HG03378 (cell line): ENCODE results near the gene MGMT.

ENCODE experiments used
- ATAC-seq: cut with Tn5 transposase; IDR thresholded peaks from one replicate; pipeline ENCODE4 v1.9.1; 2021; ENCODE audit warnings: mild to moderate bottlenecking, moderate library complexity; ENCODE audit not compliant: unreplicated experiment

Gene MGMT

DNA sequence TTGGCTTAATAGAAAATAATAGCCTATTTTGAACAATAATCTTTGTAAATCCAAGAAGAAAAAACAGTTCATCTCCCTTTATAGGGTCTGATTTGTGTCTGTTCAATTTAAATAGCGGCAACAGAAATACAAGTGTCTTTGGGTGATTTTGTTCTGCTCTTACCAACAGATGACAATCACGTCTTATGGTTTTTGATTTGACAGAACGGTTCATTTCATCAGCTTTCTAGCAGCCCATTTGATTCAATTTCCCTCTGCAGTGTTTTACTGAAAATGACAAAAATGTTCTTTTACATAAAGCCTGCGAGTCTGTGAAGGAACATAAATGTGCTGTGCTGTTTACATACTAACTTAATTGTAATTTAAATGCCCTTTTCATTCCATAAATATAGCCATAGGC, 180.5 kb downstream of the MGMT start:
- no peak for ATAC-seq

DNA sequence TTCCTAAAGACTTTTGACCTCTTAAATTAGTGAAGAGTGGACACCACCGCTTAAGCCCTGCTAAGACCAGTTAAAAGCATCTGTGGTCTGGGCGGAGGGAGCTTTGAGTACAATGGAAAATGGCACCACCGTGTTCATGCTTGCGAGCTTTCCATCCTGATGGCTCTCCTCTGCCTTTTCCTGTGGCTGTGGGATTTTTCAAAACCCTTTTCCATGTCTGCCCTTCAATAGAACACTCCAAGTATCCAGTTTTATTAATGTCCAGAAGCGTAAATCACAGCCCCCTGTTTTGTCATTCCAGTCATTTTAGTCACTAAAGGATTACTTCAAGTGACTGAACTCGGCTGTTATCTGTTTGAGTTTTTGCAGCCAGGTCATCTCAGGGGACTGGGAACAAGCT, 181.8 kb downstream of the MGMT start:
- ATAC-seq, result no peak

DNA sequence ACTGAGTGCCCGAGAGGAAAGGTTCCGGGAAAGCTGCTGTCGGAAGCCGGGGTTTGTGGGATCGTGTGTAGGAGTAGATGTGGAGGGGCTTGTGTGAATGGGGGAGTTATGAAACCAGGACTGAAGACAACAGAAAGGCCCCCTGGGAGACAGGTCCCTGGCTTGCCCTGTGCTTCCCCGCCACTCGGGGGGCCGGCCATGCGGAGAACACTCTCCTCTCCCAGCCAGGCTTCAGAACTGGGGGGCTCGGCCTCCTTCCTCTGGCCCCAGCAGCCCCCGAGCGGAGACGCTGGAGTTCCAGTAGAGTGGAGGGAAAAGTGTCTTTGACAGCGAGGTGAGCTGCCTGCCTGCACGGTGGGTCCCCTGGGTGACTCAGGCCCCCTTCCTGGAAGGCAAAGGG, 185.0 kb downstream of the MGMT start:
- ATAC-seq, result no peak

DNA sequence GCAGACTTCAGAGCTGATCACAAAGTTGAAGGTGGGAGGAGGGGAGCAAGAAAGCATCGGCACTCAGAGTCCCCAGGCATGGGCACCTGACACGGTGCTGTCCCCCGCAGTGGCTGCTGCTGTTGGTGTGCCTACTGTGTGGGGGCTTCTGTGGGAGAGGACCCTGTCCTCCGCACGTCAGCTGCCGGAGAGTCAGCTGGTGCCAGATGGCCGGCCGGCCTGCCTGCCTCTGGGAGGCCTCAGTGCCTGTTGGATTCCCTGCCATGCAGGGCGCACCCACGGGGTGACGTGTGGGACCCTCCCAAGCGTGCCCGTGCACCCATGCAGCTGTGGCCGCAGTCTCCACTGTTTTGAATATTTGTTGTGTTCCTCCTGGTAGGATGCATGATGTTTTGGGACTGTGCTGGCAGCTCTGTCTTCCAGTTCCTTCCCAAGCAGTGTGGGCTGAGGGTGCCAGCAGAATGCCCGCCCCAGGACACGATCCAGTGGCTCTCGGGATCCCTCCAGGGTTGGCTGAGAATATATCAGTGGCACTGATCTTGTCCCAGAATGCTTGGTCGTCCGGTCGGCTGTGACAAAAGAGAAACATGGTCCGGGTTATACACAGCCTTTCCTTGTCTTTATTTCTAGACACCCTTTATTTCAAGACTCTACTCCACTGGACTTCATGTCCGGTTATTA, 185.6 kb downstream of the MGMT start:
- ATAC-seq, result no peak

DNA sequence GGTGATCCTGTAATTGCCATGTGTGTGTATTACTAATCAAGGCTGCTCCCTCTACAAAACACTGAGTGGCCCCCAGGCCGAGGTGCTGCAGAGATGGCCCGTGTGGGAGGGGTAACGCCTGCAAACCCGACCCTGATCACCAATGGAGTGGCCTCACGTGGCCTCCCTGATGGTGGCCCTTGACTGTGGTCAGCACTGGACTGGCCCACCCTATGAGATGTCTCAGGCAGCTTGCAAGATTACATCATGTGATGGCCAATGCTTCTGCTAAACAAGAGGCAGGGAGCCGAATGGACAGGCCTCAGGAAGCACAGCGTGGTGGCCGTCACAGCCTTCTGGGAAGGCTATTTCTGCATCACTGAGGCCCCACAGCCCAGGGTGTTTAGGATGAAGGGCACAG, 186.4 kb downstream of the MGMT start:
- ATAC-seq, result no peak

DNA sequence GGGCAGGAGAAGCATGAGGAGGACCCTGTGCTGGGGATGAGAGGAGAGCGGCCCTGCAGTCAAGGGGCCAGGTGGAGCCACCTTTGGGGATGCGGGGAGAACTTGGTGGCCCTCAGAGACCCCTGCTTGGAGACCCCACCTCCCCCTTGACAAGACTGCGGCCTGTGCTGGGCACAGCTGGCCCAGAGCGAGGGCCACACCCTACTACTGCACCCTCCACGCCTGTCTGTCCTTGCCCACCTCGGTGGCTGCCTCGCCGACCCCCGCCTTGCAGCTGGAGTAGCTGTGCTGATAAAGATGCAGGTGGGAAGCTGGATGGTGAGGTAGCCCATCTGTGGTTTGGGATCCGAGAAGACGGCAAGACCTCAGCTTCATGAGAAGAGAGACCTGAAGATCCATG, 186.8 kb downstream of the MGMT start:
- ATAC-seq, result no peak

GRCh38 chr10:129654461-129654860, 187.4 kb downstream of the MGMT start:
- ATAC-seq, result no peak

- ATAC-seq, result no peak
Measured at GRCh38 chr10:129655007-129655678, 188.1 kb downstream of the MGMT start.

- ATAC-seq, result no peak
Measured at GRCh38 chr10:129655679-129656031, 188.6 kb downstream of the MGMT start.

DNA sequence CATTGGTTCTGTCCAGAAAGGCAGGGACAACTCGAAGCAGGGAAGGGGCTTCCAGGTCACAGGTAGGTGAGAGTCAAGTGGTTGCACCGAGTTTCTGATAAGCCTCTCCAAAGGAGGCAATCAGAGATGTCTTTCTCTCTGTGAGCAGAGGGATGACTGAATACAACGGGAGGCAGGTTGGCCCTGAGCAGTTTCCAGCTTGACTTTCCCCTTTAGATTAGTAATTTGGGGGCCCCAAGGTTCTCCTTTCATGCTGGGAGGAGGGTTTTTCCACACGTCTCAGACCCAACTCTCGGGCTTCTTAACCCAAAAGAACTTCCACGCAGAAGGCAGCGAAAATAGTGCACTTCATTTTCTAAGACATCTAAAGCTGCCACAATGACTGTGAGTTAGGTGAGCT, 189.6 kb downstream of the MGMT start:
- no peak for ATAC-seq

GRCh38 chr10:129657297-129658017, 190.4 kb downstream of the MGMT start:
- ATAC-seq, result no peak

- no peak for ATAC-seq
Measured at GRCh38 chr10:129658376-129659072, 191.5 kb downstream of the MGMT start.

DNA sequence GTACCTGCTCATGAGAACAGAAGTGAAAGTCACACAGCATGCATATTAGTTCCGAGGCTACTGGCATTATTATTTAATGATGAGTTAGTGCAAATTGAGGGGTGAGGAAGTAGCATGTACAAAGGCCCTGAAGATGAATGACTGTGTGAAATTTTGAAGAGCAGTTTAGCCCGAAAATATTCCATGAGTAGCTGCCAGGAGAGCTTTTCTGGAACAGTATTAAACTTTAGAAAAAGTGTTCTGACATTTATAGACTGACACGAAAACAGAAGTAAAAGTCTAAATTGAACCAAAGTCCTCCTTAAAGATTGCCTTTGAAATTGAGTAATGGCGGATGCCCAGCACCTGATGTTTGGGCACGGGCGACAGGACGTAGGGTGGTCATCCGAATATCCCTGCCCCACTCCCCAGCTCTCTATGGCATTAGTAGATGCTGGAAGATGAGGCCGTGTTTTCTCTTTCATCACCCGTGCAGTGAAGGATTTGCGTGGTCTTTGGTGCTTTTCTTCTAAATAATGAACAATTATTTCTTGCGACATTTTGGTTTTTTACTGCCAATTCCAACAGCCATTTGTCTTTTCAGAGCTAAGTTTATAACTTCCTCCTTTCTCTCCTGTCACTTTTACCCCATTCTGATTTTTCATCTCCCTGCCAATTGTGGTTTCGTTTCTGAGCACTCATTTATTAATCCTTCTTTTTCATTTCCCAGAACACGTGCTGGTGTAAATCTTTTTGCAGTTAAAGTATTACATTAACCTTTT, 192.6 kb downstream of the MGMT start:
- no peak for ATAC-seq

DNA sequence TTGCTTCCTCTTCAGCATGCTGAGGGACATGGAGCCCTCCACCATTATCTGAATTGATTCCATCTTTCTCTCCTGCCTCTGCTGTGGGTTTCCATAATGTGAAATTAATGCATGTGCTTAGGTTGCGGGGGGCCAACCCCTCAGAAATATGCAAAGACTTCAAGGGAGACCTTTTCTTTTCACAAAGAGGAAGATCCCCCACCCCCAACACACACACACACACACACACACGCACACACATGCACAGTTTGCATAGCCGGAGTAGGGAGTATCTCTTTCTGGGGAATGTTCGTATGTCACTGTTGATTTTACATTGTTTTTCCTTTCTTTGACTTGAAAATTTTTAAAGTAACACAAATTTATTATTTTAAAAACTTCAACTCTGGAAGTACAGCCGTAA, 193.5 kb downstream of the MGMT start:
- ATAC-seq, result no peak

GRCh38 chr10:129662426-129662825, 195.4 kb downstream of the MGMT start:
- no peak for ATAC-seq

DNA sequence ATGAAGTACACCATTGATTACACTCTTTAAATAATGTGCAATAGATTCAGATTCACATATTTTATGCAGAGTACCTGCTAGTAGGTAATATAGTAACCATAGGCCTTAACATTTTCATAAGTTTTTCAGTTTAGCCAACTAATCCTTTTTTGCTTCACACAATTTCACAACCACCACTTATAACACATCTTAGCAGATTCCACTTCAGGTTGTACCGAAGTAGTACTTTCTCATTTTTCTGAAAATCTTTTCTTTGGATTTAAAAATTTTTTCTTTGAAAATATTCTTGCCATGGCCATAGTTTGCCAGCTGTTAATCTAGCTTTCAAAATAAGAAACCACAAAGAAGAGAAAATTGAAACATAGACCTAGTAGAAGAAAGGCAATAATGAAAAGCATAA, 203.1 kb downstream of the MGMT start:
- no peak for ATAC-seq

DNA sequence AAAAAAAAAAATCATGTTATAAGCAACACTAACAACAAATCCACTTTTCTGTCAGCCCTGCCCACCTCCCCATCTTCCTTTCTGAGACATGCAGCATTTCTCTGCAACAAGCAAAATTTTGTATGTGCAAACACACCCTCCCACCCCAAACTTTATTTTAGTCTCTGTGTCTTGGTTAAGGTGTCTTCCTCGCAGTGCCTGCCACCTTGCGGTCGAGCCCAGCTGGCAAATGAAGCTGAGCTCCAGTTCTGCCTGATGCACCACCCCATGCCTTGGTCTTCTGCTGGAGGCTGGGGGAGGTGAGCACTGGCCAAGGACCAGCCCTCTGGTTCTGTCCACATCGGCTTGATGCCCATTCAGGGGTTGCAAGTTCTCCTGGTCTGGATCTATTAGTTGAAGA, 206.3 kb downstream of the MGMT start:
- ATAC-seq, result no peak

GRCh38 chr10:129675027-129675769, 208.2 kb downstream of the MGMT start:
- ATAC-seq, result no peak

- no peak for ATAC-seq
Measured at GRCh38 chr10:129676014-129676413, 209.0 kb downstream of the MGMT start.

DNA sequence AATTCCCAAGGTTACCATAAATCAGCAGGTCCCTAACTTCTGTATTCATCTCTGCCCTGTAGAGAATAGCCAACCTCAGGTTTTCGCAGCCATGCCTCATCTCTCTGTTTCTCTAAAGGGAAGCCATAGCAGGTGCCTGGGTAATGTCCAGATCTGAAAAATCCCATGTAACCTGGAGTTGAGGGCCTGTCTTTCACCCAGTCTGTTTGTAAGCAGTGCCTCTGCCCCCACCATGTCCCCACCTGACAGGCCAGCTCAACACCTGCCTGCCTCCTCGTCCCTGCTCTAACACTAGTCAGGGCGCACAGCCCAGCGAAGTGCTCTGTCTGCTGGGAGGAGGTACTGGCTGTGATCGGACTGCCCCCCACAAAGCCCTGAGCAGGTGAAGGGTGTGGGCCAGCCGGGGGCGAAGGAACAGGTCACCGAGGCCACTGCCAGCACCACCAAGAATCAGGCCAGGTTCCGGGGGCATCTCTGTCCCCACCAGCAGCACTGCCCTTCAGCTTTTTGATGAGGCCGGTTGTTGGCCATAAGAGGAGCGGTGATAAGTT, 210.4 kb downstream of the MGMT start:
- no peak for ATAC-seq
